Measurements from ENCODE around the gene ERC1. TPM values are rescaled to one million over a fixed set of nuclear protein-coding genes. Genes with fewer than 3 reads are reported as not detected.
"Not testable (repeated sequence)": the region's sequence is repeated elsewhere in the genome, so short reads cannot be mapped to it uniquely, and the experiment has no call there.

Gene ERC1
- total and polyA plus RNA-seq, 7 donors = 5.4 to 97.8 (median 34.6) TPM

DNA sequence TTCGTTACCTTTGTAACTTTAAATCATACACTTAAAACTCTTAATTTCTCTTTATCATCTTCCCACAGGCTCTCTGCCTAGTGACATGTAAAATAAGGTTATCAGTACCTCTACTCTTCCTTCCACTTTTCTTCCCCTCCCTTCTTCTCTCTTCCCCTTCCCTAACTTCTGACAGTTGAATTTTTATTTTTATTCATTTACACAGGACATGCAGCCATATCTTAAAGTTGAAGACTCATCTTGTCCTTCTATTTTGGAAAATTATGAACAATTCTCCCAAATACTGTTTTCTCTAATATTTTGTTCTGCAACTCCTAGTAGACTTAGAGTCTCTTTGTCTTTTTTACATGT is 339.4 kb downstream of the ERC1 start:
- WGBS, 2 donors = 36 to 77% methylated on average over 1 of the region's 1 CpG
- Histone ChIP-seq H3K4me3 (no peak overlapping the region), H3K9me3 (no peaks in the 10 kb centered on the region), H3K36me3 (no peaks in the 10 kb centered on the region), H3K27me3 (no peaks in the 10 kb centered on the region), H3K27ac (no peak overlapping the region), H3K4me1 (no peaks in the 10 kb centered on the region)
- TF ChIP-seq, protein P1, sequence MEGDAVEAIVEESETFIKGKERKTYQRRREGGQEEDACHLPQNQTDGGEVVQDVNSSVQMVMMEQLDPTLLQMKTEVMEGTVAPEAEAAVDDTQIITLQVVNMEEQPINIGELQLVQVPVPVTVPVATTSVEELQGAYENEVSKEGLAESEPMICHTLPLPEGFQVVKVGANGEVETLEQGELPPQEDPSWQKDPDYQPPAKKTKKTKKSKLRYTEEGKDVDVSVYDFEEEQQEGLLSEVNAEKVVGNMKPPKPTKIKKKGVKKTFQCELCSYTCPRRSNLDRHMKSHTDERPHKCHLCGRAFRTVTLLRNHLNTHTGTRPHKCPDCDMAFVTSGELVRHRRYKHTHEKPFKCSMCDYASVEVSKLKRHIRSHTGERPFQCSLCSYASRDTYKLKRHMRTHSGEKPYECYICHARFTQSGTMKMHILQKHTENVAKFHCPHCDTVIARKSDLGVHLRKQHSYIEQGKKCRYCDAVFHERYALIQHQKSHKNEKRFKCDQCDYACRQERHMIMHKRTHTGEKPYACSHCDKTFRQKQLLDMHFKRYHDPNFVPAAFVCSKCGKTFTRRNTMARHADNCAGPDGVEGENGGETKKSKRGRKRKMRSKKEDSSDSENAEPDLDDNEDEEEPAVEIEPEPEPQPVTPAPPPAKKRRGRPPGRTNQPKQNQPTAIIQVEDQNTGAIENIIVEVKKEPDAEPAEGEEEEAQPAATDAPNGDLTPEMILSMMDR (IDR thresholded peaks at IDR 0.05) = no peak
- intact Hi-C loops (cut with DNase I) = no loop called here
- no peak for DNase-seq

DNA sequence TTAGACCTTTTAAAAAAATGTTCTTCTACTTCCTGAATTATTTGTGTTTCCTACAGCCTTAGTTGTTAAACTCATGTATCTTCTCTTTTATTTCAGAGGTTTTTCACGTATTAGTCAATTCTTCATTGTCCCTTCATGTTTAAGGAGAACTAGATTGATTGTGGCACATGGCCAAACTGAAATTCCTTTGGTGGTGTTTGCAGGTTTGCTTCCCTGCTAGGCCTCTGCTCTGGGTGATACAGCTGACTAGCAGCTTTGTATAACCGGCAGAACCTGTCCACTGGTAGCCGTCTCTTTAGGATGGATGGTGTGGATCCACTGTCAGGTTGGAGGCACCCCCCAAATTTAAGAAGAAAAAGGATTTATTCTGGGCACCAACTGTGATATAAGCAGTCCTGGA is 341.3 kb downstream of the ERC1 start:
- Histone ChIP-seq H3K36me3 (no peaks in the 10 kb centered on the region), H3K4me1 (no peaks in the 10 kb centered on the region), H3K4me3 (no peak overlapping the region), H3K9me3 (no peaks in the 10 kb centered on the region), H3K27ac (no peak overlapping the region), H3K27me3 (no peaks in the 10 kb centered on the region)
- intact Hi-C loops (cut with DNase I) = no loop called here
- TF ChIP-seq, protein P1 (IDR thresholded peaks at IDR 0.05) = no peak
- TF ChIP-seq POLR2AphosphoS5 (IDR thresholded peaks at IDR 0.05) (no peak), POLR2A (IDR thresholded peaks at IDR 0.05) (no peak), EP300 (IDR thresholded peaks at IDR 0.05) (no peak)
- WGBS, 2 donors = 21 to 73% methylated on average over 3 of the region's 3 CpGs
- DNase-seq = no peak

DNA sequence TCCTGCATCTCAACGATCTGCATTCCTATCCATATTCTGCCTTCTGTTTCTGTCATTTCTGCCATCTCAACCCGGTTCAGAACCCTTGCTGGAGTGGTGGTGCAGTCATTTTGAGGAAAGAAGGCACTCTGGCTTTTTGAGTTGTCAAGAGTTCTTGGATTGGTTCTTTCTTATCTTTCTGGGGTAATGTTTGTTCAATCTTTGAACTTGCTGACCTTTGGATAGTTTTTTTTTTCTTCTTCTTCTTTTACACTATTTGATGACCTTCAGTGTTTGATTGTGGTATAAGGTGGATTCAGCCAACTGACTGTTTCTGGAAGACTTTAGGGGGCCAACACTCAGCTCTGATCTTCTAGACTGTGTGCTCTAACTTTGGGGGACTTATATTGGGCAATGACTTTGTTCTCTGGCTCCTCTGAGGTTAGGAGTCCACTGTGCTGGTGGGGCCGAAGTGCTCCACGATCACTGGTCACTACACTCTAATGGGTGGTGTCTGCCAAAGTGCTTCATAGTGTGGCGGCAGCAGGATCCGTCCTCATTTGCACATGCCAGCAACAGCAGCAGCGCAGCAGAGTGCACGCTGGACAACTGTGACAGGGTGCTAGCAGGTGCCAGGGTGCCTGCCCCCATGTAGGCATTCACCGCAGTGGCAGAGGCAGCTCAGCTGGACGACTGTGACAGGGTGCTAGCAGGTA is 347.6 kb downstream of the ERC1 start:
- WGBS, 2 donors = 85 to 88% methylated on average over 10 of the region's 10 CpGs
- DNase-seq = no peak
- Histone ChIP-seq H3K36me3 (no peaks in the 10 kb centered on the region), H3K4me1 (no peaks in the 10 kb centered on the region), H3K27me3 (no peaks in the 10 kb centered on the region), H3K4me3 (no peak overlapping the region), H3K27ac (no peak overlapping the region), H3K9me3 (no peaks in the 10 kb centered on the region)
- intact Hi-C loops (cut with DNase I) = no loop called here
- TF ChIP-seq EP300 (IDR thresholded peaks at IDR 0.05) (no peak), POLR2A (IDR thresholded peaks at IDR 0.05) (no peak), POLR2AphosphoS5 (IDR thresholded peaks at IDR 0.05) (no peak)
- TF ChIP-seq, protein P1 (IDR thresholded peaks at IDR 0.05) = no peak

DNA sequence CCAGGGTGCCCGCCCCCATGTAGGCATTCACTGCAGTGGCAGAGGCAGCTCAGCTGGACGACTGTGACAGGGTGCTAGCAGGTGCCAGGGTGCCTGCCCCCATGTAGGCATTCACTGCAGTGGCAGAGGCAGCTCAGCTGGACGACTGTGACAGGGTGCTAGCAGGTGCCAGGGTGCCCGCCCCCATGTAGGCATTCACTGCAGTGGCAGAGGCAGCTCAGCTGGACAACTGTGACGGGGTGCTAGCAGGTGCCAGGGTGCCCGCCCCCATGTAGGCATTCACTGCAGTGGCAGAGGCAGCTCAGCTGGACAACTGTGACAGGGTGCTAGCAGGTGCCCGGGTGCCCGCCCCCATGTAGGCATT is 348.1 kb downstream of the ERC1 start:
- DNase-seq; intact Hi-C loops (cut with DNase I); H3K27me3 ChIP-seq; H3K4me1 ChIP-seq; H3K9me3 ChIP-seq; H3K4me3 ChIP-seq; H3K36me3 ChIP-seq; H3K27ac ChIP-seq: not testable (repeated sequence)
- WGBS, 2 donors = 85 to 93% methylated on average over 8 of the region's 8 CpGs

DNA sequence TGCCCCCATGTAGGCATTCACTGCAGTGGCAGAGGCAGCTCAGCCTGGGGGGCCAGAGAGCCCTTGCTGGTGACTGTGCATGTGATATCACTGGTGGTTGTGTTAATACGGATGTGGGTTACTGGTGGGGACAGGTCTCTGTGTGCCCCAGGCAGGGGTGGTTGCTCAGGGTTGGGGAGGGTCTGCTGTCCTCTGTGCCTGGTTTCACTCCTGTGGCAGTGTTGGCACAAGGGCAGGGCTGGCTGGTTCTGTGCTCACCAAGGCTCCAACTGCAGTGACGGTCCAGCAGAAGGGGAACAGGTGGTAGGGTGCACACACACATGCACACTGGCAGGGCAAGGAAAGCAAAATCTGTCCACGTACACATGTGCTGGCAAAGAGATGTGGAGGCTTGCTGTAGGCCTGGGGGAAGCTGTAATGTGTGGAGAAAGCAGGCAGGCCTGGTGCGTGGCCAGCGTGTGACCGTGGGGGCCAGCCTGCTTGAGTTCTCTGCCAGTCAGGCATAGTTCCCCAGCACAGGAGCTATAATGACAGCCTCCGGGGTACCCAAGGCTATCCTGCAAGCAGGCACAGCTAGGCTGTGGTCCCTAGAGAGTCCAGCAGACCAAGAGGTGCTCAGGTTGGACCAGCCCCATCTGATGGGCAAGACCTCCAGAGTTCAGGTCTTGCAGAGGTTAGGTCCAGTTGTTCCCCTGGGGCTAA is 348.7 kb downstream of the ERC1 start:
- Histone ChIP-seq H3K27me3 (no peaks in the 10 kb centered on the region), H3K9me3 (no peaks in the 10 kb centered on the region), H3K36me3 (no peaks in the 10 kb centered on the region), H3K4me3 (no peak overlapping the region), H3K27ac (no peak overlapping the region), H3K4me1 (no peaks in the 10 kb centered on the region)
- intact Hi-C loops (cut with DNase I) = no loop called here
- 87 to 96% methylated on average over 7 of the region's 7 CpGs for WGBS, 2 donors
- TF ChIP-seq POLR2A (IDR thresholded peaks at IDR 0.05) (no peak), EP300 (IDR thresholded peaks at IDR 0.05) (no peak), POLR2AphosphoS5 (IDR thresholded peaks at IDR 0.05) (no peak)
- TF ChIP-seq, protein P1 (IDR thresholded peaks at IDR 0.05) = no peak
- no peak for DNase-seq

DNA sequence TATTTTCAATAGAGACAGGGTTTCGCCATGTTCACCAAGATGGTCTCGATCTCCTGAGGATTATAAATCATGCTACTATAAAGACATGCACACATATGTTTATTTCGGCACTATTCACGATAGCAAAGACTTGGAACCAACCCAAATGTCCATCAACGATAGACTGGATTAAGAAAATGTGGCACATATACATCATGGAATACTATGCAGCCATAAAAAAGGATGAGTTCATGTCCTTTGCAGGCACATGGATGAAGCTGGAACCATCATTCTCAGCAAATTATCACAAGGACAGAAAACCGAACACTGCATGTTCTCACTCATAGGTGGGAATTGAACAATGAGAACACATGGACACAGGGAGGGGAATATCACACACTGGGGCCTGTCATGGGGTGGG is 350.2 kb downstream of the ERC1 start:
- WGBS, 2 donors = 86 to 90% methylated on average over 6 of the region's 6 CpGs

More for the DNA sequence above, 350.2 kb downstream of the ERC1 start:
- H3K27ac ChIP-seq; H3K4me3 ChIP-seq; H3K27me3 ChIP-seq; DNase-seq; H3K4me1 ChIP-seq; H3K36me3 ChIP-seq; intact Hi-C loops (cut with DNase I); H3K9me3 ChIP-seq: not testable (repeated sequence)
